Activated T-helper 17 cell treated with anti-CD3 and anti-CD28 coated beads, Interleukin-2, amount 50 U/mL, for 72 hours (primary cell): ENCODE data around the gene MANBA. TPM values are rescaled to one million over a fixed set of nuclear protein-coding genes. Genes with fewer than 3 reads are reported as not detected.

ENCODE experiments used
- ATAC-seq: fragments of 150-1000 bp; cut with Tn5 transposase; replicated peaks from 2 replicates; pipeline ENCODE4 v1.10.0; 2021; ENCODE audit warnings: mild to moderate bottlenecking, moderate library complexity
- H3K27ac Mint-ChIP-seq: one replicate; pipeline ENCODE4 v1.8.0; 2022; ENCODE audit warnings: mixed read lengths
- H3K27me3 Mint-ChIP-seq: one replicate; pipeline ENCODE4 v1.8.0; 2022; ENCODE audit warnings: mixed read lengths
- H3K36me3 Mint-ChIP-seq: one replicate; pipeline ENCODE4 v1.8.0; 2022; ENCODE audit warnings: low read depth, mild to moderate bottlenecking, mixed read lengths
- H3K4me1 Mint-ChIP-seq: one replicate; pipeline ENCODE4 v1.8.0; 2022; ENCODE audit warnings: mixed read lengths
- H3K4me3 Mint-ChIP-seq: one replicate; pipeline ENCODE4 v1.8.0; 2022; ENCODE audit warnings: mild to moderate bottlenecking, mixed read lengths
- H3K9me3 Mint-ChIP-seq: one replicate; pipeline ENCODE4 v1.8.0; 2022; ENCODE audit warnings: mixed read lengths
- total RNA-seq, 2 donors: library from RNA; stranded (reverse); gene quantifications; one replicate each; pipeline ENCODE4 v1.2.3, GENCODE V29; 2022

Gene MANBA
- total RNA-seq, 2 donors from 2014 or later = 10.0 to 13.6 TPM

GRCh38 chr4:102780476-102781144 is 19.8 kb upstream of the MANBA start:
- Mint-ChIP-seq H3K4me1 (no peaks in the 10 kb centered on the region), H3K9me3 (no peaks in the 10 kb centered on the region), H3K4me3 (no peak overlapping the region), H3K27me3 (no peaks in the 10 kb centered on the region), H3K36me3 (no peaks in the 10 kb centered on the region), H3K27ac (no peak overlapping the region)
- ATAC-seq = peak; percentile 99

DNA sequence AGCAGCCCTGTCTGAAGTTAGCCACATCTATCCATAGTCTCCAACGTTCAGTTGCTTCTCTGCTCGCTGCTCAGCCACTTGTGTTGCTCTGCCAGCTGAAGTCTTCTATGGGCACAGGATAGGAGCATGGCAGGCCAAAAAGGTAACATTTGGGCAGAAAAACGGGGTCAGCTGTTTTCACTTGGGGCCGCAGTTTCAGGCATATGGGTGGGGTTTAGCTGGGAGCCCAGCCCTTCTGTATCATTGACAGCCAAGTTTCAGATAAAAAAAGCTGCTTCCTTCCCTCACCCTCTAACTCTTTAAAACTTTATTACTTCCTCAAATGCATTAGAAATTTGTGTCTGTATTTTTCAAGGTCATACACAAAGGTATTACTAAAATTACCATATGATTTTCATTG is 18.4 kb upstream of the MANBA start:
- Mint-ChIP-seq H3K27me3 (no peaks in the 10 kb centered on the region), H3K4me3 (no peak overlapping the region)

DNA sequence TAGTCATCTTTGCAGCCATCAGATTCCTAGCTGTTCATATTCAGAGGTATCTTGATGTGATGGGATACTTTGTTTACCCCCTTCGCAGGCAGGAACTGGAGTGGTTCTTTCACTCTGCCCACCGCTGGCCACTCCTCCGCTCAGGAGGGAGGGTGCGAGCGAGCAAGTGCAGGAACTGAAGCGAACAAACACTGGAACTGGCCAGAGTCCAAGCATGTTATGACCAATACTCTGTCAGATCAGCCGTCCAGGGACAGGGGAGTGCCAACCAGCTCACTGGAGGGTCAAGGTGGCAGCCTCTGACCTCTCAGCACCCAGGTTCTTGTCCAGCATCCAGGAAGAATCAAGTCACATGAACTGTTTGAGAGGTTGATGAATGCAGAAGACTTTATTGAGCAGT is 18.0 kb upstream of the MANBA start:
- Mint-ChIP-seq H3K36me3 (no peaks in the 10 kb centered on the region), H3K4me3 (no peak overlapping the region), H3K27me3 (no peaks in the 10 kb centered on the region), H3K4me1 (no peaks in the 10 kb centered on the region), H3K27ac (no peak overlapping the region), H3K9me3 (no peaks in the 10 kb centered on the region)
- no peak for ATAC-seq

More for the DNA sequence above, 18.4 kb upstream of the MANBA start:
- no peaks in the 10 kb centered on the region for H3K4me1 Mint-ChIP-seq
- H3K36me3 Mint-ChIP-seq = no peaks in the 10 kb centered on the region
- ATAC-seq = no peak
- no peak overlapping the region for H3K27ac Mint-ChIP-seq
- no peaks in the 10 kb centered on the region for H3K9me3 Mint-ChIP-seq

- no peaks in the 10 kb centered on the region for H3K36me3 Mint-ChIP-seq
- no peaks in the 10 kb centered on the region for H3K4me1 Mint-ChIP-seq
- H3K4me3 Mint-ChIP-seq = no peak overlapping the region
- no peaks in the 10 kb centered on the region for H3K27me3 Mint-ChIP-seq
- no peak for ATAC-seq
- H3K9me3 Mint-ChIP-seq = no peaks in the 10 kb centered on the region
- H3K27ac Mint-ChIP-seq = no peak overlapping the region
Measured at GRCh38 chr4:102775805-102776204, 15.0 kb upstream of the MANBA start.

DNA sequence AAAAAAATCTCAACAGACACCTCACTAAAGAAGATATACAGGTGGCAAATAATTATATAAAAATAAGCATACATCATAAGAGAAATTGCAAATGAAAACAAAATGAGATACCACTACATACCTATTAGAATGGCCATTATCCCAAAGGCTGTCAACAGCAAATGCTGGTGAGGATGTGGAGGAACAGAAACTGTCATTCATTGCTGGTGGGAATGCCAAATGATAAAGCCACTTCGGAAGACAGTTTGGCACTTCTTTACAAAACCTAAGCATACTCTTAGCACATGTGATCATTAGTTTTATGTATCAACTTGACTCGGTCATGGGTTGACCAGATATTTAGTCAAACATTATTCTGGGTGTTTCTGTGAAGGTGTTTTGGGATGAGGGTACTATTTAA is 13.5 kb upstream of the MANBA start:
- Mint-ChIP-seq H3K4me1 (no peaks in the 10 kb centered on the region), H3K9me3 (no peaks in the 10 kb centered on the region), H3K36me3 (no peaks in the 10 kb centered on the region), H3K4me3 (no peak overlapping the region), H3K27me3 (no peaks in the 10 kb centered on the region), H3K27ac (no peak overlapping the region)
- ATAC-seq = no peak

DNA sequence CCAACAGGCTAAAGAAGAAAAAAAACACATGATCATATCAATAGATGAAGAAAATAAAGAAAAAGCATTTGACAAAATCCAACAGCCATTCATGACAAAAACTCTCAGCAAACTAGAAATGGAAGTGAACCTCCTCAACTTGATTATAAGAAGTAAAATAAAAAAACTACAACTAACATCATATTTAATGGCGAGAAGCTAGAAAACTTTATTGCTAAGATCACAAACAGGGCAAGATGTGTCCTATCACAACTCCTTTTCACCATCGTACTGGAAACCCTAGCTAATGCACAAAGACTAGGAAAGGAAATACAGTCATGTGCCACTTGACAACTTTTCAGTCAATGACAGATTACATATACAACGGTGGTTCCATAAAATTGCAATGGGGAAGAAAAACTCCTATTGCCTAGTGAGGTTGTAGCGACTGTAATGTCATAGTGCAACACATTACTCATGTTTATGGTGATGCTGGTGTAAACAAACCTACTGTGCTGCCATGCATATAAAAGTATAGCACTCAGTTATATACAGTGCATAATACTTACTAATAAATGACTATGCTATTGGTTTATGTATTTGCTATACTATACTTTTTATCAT is 12.1 kb upstream of the MANBA start:
- Mint-ChIP-seq H3K4me3 (no peak overlapping the region), H3K4me1 (no peaks in the 10 kb centered on the region), H3K27ac (no peak overlapping the region), H3K27me3 (no peaks in the 10 kb centered on the region), H3K9me3 (no peaks in the 10 kb centered on the region), H3K36me3 (no peaks in the 10 kb centered on the region)
- peak; percentile 37 for ATAC-seq

GRCh38 chr4:102764901-102765300 is 4.1 kb upstream of the MANBA start:
- Mint-ChIP-seq H3K9me3 (no peaks in the 10 kb centered on the region), H3K36me3 (no peaks in the 10 kb centered on the region), H3K4me1 (peaks cover 8% of the 10 kb centered on the region), H3K4me3 (no peak overlapping the region), H3K27me3 (no peaks in the 10 kb centered on the region), H3K27ac (no peak overlapping the region)
- ATAC-seq = no peak

- Mint-ChIP-seq H3K9me3 (no peaks in the 10 kb centered on the region), H3K4me3 (peak overlapping the region; percentile 92), H3K27me3 (no peaks in the 10 kb centered on the region), H3K4me1 (peaks cover 29% of the 10 kb centered on the region), H3K27ac (peak overlapping the region; percentile 47), H3K36me3 (no peaks in the 10 kb centered on the region)
- ATAC-seq = no peak
Measured at GRCh38 chr4:102761906-102762305, 1.1 kb upstream of the MANBA start.

- no peak for ATAC-seq
- Mint-ChIP-seq H3K9me3 (no peaks in the 10 kb centered on the region), H3K27me3 (no peaks in the 10 kb centered on the region), H3K27ac (peak overlapping the region; percentile 47), H3K4me3 (peak overlapping the region; percentile 92), H3K36me3 (no peaks in the 10 kb centered on the region), H3K4me1 (peaks cover 29% of the 10 kb centered on the region)
Measured at GRCh38 chr4:102761296-102761701, 531 bp upstream of the MANBA start.

DNA sequence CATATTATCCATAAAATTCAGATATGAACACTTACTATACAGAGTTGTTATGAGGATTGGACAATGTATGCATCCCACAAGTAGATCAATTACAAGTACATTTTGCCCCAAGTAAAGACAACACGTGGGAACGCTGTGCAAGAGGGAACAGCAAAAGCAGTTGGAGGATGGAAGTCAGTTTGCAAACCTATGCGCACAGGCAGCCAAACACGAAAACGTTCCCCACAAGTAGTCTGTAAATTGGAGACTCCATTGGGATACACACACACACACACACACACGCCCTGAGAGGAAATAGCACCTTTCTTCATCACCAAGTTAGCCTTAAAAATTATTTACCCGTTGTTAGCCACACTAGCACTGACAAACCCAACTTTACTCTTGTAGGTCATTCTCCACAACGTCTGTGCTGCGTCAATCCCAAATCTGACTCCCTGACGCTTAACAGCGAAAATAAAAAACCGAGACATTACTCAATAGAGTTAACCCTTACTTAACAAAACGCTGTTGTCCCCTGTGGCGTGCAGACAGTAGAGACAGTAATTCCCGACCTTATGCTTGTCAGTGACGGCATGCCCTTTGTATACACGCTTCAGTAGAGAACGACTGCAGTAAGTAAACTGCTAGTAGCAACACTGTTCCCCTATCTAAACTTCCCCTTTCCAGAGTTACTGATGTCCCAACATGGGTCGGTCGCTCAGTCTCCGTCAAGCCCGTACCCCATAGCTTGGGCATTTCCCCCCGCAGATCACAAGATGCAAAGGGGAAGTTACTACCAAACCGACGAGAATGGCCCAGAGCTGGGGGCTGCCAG is 730 bp downstream of the MANBA start:
- no peaks in the 10 kb centered on the region for H3K9me3 Mint-ChIP-seq
- ATAC-seq = peak; percentile 56
- H3K27me3 Mint-ChIP-seq = no peaks in the 10 kb centered on the region
- H3K27ac Mint-ChIP-seq = peak overlapping the region; percentile 58
- H3K4me3 Mint-ChIP-seq = peak overlapping the region; percentile 92
- no peaks in the 10 kb centered on the region for H3K36me3 Mint-ChIP-seq
- H3K4me1 Mint-ChIP-seq = peaks cover 29% of the 10 kb centered on the region

GRCh38 chr4:102758241-102759160 is 2.3 kb downstream of the MANBA start:
- no peak overlapping the region for H3K27ac Mint-ChIP-seq
- H3K4me3 Mint-ChIP-seq = peak overlapping the region; percentile 92
- H3K36me3 Mint-ChIP-seq = no peaks in the 10 kb centered on the region
- ATAC-seq = no peak
- no peaks in the 10 kb centered on the region for H3K9me3 Mint-ChIP-seq
- peaks cover 29% of the 10 kb centered on the region for H3K4me1 Mint-ChIP-seq
- H3K27me3 Mint-ChIP-seq = no peaks in the 10 kb centered on the region

DNA sequence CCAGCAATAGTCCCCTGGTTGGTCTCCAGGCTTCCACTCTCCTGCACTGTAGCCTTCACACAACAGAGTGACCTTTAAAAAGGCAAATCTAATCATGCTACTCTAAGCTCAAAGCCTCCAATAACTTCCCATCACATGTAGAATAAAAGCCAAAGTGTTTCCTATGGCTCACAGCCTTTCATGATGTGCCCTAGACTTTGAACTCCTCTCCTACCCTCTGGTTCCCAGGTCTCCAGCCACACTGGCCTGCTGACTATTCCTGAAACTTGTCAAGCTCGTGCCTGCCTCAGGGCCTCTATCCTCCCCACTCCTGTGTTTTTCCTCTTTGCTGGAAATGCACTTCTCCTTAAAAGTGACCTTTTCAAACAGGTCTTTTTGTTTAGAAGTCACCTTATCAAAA is 3.1 kb downstream of the MANBA start:
- Mint-ChIP-seq H3K9me3 (no peaks in the 10 kb centered on the region), H3K4me3 (no peak overlapping the region), H3K36me3 (no peaks in the 10 kb centered on the region), H3K4me1 (peaks cover 29% of the 10 kb centered on the region), H3K27me3 (no peaks in the 10 kb centered on the region), H3K27ac (no peak overlapping the region)
- ATAC-seq = no peak

GRCh38 chr4:102754044-102754443 is 6.7 kb downstream of the MANBA start:
- H3K27ac Mint-ChIP-seq = no peak overlapping the region
- peaks cover 15% of the 10 kb centered on the region for H3K4me1 Mint-ChIP-seq
- no peaks in the 10 kb centered on the region for H3K27me3 Mint-ChIP-seq

DNA sequence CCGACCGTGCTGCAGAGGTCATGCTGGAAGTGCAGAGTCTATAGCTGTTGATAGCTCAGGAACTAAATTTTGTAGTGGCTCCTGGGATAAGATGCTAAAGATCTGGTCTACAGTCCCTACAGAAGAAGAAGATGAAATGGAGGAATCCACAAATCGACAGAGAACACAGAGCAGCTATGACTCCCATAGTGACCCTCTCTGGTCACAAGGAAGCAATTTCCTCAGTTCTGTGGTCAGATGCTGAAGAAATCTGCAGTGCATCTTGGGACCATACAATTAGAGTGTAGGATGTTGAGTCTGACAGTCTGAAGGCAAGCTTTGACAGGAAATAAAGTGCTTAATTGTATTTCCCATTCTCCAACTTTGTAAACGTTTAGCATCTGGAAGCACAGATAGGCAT is 8.8 kb downstream of the MANBA start:
- no peaks in the 10 kb centered on the region for H3K9me3 Mint-ChIP-seq
- no peak for ATAC-seq
- no peaks in the 10 kb centered on the region for H3K27me3 Mint-ChIP-seq
- no peaks in the 10 kb centered on the region for H3K36me3 Mint-ChIP-seq
- H3K4me1 Mint-ChIP-seq = no peaks in the 10 kb centered on the region
- no peak overlapping the region for H3K27ac Mint-ChIP-seq
- no peak overlapping the region for H3K4me3 Mint-ChIP-seq

More at GRCh38 chr4:102754044-102754443, 6.7 kb downstream of the MANBA start:
- H3K4me3 Mint-ChIP-seq = no peak overlapping the region
- no peaks in the 10 kb centered on the region for H3K36me3 Mint-ChIP-seq
- H3K9me3 Mint-ChIP-seq = no peaks in the 10 kb centered on the region
- no peak for ATAC-seq
